Effector CD8-positive, alpha-beta T cell (primary cell): Measurements from ENCODE around the gene PTPN11.
"Not testable (repeated sequence)": the region's sequence is repeated elsewhere in the genome, so short reads cannot be mapped to it uniquely, and the experiment has no call there.

Experiments used
- DNase-seq: peaks from one replicate; lab custom pipeline; 2025; lab: John Stamatoyannopoulos, UW

PTPN11 gene

DNA sequence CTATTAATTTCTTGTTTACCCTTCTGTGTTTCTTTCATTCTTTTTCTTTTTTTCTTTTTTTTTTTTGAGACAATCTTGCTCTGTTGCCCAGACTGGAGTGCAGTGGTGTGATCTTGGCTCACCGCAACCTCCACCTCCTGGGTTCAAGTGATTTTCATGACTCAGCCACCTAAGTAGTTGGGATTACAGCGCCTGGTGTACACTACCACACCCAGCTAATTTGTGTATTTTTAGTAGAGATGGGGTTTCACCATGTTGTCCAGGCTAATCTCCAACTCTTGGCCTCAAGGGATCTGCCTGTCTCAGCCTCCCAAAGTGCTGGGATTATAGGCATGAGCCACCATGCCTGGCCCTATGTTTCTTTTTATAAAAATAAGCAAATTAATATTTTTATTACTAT is 29.4 kb downstream of the PTPN11 start:
- DNase-seq: not testable (repeated sequence)

DNA sequence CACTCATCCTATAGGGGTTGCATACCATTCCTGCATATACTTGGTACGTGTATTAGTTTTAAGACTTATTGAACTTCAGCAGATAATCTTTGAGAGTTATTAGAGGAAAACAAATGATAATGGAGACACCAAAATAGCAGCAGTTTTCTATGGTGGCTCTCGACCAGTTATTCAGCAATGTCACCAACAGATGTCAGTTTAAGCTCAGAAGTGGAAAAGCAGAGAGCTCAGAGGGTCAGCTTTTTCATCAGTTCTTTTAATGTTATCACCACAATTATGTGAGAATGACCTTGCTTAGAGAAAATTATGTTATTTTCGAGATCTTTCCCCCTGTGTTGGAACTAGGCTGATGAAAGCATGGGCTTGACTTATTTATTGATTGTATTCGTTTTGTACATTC is 32.0 kb downstream of the PTPN11 start:
- DNase-seq: no peak

DNA sequence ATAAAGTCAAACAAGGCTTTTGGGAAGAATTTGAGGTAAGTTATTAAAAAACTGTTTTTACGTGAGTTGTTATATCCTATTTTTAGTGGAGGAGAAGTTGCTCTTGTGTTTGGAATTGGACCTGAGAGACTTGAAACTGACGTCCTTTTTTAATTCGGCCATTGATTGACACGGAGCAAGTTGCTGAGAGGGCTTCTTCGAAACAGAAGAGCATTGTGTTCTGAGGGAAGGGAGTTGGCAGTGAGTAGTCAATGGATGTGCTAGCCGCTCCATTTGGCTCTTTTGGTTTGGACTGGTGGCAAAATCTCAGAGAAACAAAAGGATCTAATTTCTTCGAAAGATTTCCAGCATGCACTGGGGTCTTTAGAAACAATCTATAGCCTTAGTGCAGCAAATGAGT is 37.3 kb downstream of the PTPN11 start:
- no peak for DNase-seq

DNA sequence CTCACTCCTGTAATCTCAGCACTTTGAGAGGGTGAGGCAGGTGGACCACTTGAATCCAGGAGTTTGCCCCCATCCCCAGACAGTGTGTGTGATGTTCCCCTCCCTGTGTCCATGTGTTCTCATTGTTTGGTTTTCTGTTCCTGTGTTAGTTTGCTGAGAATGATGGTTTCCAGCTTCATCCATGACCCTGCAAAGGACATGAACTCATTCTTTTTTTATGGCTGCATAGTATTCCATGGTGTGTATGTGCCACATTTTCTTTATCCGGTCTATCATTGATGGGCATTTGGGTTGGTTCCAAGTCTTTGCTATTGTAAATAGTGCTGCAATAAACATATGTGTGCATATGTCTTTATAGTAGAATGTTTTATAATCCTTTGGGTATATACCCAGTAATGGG is 38.4 kb downstream of the PTPN11 start:
- DNase-seq: not testable (repeated sequence)

DNA sequence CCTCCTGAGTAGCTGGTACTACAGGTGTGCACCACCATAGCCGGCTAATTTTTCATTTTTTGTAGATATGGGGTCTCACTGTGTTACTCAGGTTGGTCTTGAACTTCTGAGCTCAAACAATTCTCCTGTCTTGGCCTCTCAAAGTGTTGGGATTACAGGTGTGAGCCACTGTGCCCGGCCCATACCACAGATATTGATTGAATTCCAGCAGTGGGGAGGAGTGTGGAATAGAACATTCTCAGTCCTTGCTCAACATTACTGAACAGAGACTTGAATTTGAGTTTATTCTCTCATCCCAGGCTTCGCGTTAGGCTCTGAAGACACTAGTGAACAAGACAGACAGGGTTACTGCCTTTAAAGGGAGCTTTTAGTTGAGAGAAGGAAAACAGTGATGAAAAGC is 39.6 kb downstream of the PTPN11 start:
- DNase-seq: no peak

DNA sequence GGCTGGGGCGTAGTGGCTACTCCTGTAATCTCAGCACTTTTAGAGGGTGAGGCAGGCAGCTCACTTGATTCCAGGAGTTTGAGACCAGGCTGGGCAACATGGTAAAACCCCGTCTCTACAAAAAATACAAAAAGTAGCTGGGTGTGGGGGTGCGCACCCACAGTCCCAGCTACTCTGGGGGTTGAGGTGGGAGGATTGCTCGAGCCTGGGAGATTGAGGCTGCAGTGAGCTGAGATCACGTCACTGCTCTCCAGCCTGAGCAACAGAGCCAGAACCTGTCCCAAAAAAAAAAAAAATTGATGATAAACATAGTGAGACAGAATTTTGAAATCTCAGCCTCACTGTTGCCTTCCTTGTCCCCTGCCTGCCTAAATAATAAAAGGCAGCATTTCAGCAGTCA is 40.0 kb downstream of the PTPN11 start:
- DNase-seq: no peak

DNA sequence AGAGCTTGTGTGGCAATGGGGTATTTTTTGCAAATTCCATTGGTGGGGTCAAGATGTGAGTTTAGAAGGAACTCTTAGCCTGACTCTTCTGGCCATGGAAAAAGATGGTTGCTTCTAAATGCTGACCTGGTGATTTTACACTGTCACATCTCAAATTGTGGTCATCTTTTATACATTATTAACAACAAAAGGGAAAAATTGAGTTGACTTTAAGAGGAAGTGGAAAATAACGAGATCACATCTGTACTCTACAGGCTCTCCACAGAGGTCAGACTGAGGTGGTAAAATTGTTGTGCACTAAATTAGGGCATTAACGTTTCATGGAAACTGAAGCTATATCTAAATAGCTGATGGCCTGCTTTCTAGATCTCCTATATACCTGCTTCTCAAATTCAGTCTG is 44.7 kb downstream of the PTPN11 start:
- DNase-seq: no peak

DNA sequence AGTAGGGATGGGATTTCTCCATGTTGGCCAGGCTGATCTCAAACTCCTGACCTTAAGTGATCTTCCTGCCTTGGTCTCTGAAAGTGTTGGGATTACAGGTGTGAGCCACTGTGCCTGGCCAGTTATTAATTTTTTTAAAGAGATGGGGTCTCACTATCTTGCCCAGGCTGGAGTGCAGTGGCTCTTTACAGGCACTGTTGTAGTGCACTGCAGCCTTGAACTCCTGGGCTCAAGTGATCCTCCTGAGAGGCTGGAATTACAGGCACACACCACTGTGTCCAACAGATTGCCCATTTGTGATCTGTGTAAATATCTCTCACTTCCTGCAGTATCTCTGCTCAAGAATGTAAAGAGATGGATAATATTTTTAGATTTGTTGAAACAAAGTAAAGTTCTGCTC is 45.9 kb downstream of the PTPN11 start:
- DNase-seq: no peak

DNA sequence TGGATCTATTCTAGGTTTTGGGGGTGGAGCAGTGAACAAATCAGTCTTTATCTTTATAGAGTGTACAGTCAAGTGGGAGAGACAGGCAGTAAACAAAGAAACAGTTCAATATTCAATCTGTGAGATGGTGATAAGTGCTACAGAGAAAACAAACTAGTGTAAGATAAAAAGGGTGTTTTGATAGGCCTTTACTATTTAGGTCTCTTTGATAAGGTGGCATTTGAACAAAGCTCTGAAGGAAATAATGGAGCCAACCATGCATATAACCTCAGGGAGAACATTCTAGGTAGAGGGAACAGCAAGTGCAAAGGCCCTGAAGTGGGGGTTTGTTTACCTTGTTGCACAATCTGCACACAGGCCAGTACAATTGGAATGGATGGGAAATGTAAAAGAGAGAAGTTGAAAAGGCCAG is 47.3 kb downstream of the PTPN11 start:
- no peak for DNase-seq

DNA sequence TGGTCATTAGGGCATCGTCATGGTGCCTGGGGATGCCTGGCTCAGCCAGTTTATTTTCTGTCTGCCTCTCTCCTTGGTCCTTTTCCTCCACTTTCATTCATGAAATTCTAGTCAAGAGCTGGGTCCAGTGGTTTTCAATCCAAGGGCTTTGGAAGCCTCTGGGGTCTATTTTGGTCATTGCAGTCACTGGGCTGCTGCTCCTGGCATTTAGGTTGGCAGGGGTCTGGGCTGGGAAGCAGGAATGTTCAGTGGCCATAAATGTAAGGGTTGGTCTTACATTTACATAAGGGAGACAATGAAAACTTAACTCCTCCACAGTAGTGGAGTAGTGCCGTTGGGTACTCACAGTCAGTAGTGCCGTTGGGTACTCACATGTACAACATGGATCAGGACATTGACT is 48.1 kb downstream of the PTPN11 start:
- no peak for DNase-seq

DNA sequence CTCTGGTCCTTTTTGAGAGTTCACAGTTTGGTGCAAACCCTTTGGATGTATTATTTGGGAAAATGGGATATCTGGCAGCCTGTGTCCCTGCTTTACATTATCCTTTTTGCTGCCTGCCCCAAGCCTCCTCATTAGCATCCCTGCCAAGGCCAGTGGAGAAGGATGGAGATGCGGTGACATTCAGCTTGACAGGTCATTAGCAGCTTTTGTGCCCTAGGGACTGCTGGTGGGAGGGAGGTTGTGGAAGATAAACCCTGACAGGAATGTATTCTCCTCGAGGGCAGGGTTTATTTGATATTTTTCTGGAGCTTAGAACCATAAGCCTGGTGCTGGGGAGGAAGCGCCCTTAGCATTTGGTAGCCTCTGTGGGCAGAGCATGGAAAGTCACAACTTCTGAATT is 49.3 kb downstream of the PTPN11 start:
- DNase-seq: no peak

DNA sequence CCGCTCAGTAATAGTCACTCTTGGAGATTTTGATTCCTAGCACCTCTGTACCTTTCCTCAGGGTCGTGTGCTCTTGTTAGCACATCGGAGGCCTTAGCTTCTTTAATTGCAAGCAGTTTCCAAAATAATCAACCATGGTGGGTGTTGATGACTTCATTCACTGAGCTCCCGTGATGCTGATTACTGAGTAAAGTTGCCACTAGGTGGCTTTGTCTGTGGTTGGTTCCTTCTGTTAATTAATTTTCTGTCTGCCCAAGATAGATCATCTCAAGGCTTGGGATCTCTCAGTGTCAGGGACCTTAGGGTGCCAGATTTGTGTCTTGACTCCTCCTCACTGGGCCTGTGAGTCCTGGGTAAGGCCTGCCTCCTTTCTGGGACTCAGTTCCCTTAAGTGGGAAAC is 54.3 kb downstream of the PTPN11 start:
- DNase-seq: no peak

DNA sequence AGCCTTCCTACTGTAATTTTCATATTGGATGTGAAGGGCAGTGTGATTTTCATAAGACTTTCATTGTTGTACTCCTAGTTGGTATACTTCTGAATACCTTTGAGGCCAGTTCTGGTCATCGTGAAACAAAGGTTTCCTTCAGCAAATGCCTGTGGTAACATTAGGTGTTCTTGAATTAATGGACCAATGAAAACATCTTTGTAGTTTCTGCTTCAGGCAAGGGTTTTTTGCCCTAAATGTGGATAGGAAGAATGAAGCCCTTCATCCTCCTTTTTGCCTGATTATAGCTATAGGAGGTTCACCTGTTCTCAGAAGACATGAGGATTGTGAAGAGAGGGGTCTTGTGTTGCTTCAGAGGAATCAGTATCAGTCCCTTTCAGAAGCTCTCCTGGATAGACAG is 60.7 kb downstream of the PTPN11 start:
- no peak for DNase-seq

DNA sequence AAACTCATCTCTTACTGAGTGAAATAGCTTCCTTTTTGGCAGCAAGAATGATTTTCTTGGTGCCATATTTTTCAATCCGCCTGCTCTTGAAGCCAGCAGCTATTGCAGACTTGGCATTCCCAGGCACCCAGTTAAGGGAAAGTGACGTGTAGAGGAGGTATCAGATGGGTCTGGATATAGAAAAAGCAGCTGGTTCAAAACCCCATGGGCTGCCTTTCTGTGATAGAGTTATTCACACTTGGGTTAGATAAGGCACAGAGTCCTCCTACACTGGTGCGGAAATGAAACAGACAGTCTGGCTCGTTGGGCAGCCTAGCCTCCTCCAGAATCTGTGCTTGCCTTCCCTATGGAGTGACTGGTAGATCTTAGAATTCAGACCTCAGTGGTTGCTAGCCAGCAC is 62.2 kb downstream of the PTPN11 start:
- no peak for DNase-seq

DNA sequence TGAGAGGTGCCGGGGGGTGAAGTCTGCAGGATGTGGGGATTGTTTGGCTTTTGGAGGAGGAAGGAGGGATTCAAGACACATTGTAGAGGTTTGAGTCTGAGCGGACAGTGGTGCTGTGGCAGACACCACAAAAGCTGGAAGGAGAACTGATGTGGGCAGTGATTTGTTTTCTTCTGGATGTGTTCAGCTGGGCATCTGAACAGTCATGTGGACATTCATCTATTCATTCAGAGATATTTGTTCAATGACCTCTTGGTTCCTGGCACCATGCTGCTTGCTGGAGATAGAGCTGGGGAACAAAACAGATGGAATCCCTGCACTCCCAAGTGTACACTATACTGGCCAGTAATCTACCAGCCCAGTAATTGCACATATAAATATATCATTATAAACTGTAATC is 64.0 kb downstream of the PTPN11 start:
- no peak for DNase-seq

DNA sequence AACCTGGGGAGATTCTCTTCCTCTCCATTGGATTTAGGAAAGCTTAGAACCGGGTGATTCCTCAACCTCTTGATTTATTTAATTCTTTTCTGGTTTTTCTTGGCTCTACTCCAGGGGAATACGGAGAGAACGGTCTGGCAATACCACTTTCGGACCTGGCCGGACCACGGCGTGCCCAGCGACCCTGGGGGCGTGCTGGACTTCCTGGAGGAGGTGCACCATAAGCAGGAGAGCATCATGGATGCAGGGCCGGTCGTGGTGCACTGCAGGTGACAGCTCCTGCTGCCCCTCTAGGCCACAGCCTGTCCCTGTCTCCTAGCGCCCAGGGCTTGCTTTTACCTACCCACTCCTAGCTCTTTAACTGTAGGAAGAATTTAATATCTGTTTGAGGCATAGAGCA is 67.6 kb downstream of the PTPN11 start:
- no peak for DNase-seq

DNA sequence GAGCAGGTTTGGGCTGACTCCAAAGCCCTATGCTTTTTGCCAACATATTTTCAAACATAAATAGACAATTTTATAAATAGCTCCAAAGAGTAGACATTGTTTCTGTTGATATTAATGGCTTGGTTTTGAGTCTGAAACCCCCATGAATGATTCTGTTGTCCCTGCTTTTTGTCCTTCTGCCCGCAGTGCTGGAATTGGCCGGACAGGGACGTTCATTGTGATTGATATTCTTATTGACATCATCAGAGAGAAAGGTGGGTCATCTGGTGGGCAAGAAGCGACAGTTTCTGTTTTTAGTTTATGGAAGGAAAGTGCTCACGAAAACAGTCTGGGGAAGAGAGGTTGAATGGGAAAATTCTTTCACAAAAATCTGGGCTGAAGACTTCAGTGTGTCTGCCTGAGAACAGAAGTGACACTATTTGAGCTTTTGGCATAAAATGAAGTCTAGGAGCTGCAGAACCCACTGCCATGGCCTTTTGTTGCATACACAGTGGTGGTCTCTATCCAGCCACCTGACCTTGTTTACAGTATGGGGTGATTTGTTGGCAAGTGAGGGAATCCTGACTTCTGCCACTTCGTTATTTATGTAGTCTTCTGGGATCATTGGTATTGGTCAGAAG is 69.6 kb downstream of the PTPN11 start:
- DNase-seq: no peak

DNA sequence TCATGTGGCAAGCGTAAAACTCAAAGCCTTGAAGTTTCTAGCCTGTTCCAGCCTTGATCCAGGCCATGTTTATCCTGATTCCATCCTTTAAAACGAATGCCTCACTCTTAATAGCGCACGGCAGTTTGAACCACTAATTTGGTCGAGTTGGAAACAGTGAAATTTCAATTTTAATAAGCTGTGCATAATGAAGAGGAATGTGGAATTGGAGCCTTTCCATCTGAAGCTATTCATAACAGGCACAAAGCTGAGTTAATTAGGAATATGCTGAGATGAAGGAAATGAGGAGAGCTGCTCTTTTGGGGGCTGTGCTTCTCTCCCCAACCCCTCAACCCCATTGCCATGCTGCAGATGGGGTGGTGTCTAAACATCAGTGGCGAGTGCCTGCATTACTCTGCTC is 70.7 kb downstream of the PTPN11 start:
- no peak for DNase-seq

DNA sequence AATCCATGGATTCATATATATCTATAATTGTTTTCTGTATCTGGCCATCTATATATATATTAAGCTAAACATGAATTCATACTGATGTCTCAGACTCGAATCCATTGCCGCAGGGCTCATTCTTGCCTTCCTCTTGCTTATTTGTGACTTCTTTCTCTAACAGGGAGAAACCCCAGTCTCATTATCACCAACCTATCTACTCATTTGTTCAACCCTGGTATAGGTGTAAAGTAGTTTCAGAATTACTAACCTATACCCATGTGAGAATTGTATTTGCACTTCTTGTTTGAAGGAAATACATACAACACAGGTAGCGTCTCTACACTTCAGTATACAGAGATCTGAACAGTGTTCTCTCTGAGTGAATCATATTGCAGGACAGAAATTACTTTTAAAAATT is 77.7 kb downstream of the PTPN11 start:
- DNase-seq: no peak

DNA sequence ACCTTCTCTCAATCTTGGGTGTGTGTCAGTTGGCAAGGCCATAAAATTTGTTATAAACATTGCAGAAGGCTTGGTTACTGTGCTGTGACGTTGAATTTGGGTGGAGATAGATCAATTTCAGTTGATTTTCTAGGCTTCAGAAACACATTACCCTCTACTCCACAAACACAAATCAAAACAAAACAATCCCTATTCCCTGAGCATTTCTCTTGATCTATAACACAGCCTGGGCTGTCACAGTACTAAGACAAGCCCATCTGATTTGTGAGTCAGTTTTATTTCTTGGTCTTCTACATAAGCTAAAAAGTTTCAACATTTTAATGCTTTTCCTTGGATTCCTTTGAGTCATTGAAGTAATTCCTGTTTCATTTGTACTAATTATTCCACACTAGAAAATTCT is 79.8 kb downstream of the PTPN11 start:
- no peak for DNase-seq

DNA sequence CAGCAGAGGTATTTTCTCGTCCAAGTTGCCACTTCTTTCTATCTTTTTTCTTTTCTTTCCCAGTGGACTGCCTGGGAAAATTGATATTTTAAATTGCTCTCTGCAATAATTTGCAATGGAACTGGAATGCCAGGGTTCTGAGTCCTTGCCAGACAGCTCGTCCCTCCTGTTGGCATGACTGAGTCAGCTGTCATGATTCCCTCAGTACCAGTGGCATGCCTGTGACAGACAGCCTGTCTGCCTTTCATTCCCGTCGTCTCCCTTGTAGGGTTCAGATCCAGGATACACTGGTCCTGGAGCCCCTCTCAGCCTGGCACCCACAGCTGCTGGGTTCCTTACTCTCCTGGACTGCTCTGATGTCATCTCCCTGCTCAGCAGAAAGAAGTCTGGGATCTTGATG is 84.8 kb downstream of the PTPN11 start:
- no peak for DNase-seq

DNA sequence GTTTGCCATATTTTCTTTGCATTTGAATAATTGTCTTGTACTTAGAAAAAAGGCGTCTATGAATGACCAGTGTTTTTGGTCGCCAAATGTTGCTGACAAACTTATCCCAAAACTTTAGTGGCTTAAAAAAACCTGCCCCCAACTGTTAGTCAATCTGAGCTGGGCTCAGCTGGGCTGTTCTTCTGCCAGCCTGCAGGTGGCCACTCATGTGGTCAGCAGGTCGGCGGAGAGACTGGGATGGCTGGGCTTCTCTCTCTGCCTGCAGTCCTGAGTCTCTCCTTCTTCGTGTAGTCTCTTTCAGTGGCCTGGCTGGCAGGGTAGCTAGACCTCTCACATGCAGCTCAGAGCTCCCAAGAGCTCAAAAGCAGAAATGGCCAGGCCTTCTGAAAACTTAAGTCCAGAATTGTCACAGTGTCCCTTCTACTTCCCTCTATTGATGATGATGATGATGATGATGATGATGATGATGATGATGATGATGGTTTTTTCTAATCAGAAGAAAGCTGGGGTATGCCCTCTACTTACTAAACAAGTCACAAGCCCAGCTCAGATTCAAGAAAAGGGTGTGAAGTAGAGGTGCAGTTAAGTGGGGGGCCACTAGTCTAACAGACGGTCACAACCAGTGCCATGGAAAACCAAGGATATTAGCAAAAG is 87.9 kb downstream of the PTPN11 start:
- DNase-seq: no peak

DNA sequence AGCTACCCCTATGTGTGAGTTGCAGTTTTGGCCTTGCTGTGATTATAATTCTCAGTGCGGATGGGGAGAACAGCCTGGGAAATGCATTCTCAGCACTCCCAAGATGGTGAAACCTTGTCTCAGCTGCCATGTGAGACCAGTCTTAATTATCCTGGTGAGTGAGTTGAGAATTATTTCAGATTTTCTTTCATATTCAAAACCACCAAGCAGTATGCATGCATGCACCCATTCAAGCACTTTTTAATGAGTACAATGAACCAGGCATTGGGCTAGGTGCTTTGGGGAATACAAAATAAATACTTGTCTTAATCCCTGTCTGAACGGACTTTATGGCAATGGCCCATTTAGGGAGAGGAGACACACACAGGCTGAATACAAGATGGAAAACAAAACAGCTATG is 94.7 kb downstream of the PTPN11 start:
- no peak for DNase-seq

DNA sequence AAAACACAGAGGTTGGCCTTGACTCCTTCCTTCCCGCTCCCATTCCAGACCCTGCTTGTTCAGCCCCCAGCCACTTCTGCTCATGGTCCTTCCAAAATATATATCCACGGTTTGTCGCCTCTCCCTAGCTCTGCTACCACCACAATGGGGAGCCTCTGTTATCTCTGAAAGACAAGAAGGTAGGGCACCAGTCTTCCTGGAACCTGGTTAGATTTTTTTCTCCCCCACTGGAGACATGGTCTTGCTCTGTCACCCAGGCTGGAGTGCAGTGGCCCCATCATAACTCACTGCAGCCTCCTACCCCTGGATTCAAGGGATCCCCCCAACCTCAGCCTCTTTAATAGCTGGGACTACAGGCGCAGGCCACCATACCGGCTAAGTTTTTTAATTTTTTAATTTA is 95.7 kb downstream of the PTPN11 start:
- no peak for DNase-seq
